ENCODE measurements around the gene EIF4A2. TPM values are rescaled to one million over a fixed set of nuclear protein-coding genes. Genes with fewer than 3 reads are reported as not detected.

EIF4A2 gene
- total and polyA plus RNA-seq, 2 of the 13 experiments (the other 11 are each of a cell fraction or from before 2014, with no cell fraction given) = 480 to 596 TPM

GRCh38 chr3:186790261-186790981 lies 7.0 kb downstream of the EIF4A2 start (continued):
- TF ChIP-seq THAP7 (CRISPR knock-in tag; IDR thresholded peaks at IDR 0.05) (no peak), NFIC (IDR thresholded peaks at IDR 0.05; ENCODE audit: low read length) (peak; percentile 70; the same call in 1 of the 2 replicates), MLX (CRISPR knock-in tag; IDR thresholded peaks at IDR 0.05) (no peak), KLF9 (CRISPR knock-in tag; IDR thresholded peaks at IDR 0.05; ENCODE audit: low read depth) (no peak), ZNF20 (CRISPR knock-in tag; IDR thresholded peaks at IDR 0.05) (no peak), KAT2B (IDR thresholded peaks at IDR 0.05; ENCODE audit: borderline replicate concordance, low read depth, low read length) (no peak), YEATS4 (CRISPR knock-in tag; IDR thresholded peaks at IDR 0.05; ENCODE audit: borderline replicate concordance) (no peak), ZNF143 (CRISPR knock-in tag; IDR thresholded peaks at IDR 0.05) (no peak), ZMAT3 (CRISPR knock-in tag; conservative IDR thresholded peaks at IDR 0.05) (no peak), ZNF839 (CRISPR knock-in tag; IDR thresholded peaks at IDR 0.05; ENCODE audit: borderline replicate concordance) (no peak), ZSCAN9 (CRISPR knock-in tag; IDR thresholded peaks at IDR 0.05; ENCODE audit: borderline replicate concordance) (0 out of 2 replicates have a peak, but pooled peaks have one; percentile 45), ZBTB2 (CRISPR knock-in tag; IDR thresholded peaks at IDR 0.05; ENCODE audit: low read depth) (no peak), TOPORS (CRISPR knock-in tag; IDR thresholded peaks at IDR 0.05) (0 out of 2 replicates have a peak, but pooled peaks have one; percentile 37), ZNF326 (CRISPR knock-in tag; IDR thresholded peaks at IDR 0.05; ENCODE audit: borderline replicate concordance) (no peak), ISL2 (CRISPR knock-in tag; IDR thresholded peaks at IDR 0.05) (no peak), MBD4 (IDR thresholded peaks at IDR 0.05; ENCODE audit: borderline replicate concordance, low read length) (peak; percentile 95), ZBTB26 (CRISPR knock-in tag; IDR thresholded peaks at IDR 0.05; ENCODE audit: borderline replicate concordance) (0 out of 2 replicates have a peak, but pooled peaks have one; percentile 21), ATF6 (CRISPR knock-in tag; conservative IDR thresholded peaks at IDR 0.05) (no peak), ZNF562 (CRISPR knock-in tag; IDR thresholded peaks at IDR 0.05; ENCODE audit: borderline replicate concordance) (peak; percentile 62; the same call in 1 of the 2 replicates), ZNF772 (CRISPR knock-in tag; IDR thresholded peaks at IDR 0.05) (no peak), ZSCAN12 (CRISPR knock-in tag; IDR thresholded peaks at IDR 0.05) (no peak), KAT7 (CRISPR knock-in tag; IDR thresholded peaks at IDR 0.05; ENCODE audit: borderline replicate concordance) (no peak), NFE2L1 (CRISPR knock-in tag; IDR thresholded peaks at IDR 0.05; ENCODE audit: borderline replicate concordance) (no peak)
